Left ventricle myocardium superior (tissue), 1 donor: Measurements from ENCODE around the gene GPAT2. TPM values are rescaled to one million over a fixed set of nuclear protein-coding genes. Genes with fewer than 3 reads are reported as not detected.
"Not testable (repeated sequence)": the region's sequence is repeated elsewhere in the genome, so short reads cannot be mapped to it uniquely, and the experiment has no call there.

Experiments used
- ATAC-seq: fragments of 200-7000 bp; cut with Tn5 transposase; one replicate; pipeline ENCODE4 v1.9.1; 2020; ENCODE audit warnings: mild to moderate bottlenecking, moderate library complexity
- DNase-seq: peaks from one replicate; pipeline ENCODE4 v3.0.0-alpha.2; 2020
- intact Hi-C: fragments of 100-400 bp; cut with micrococcal nuclease; formaldehyde crosslinking; loops from one replicate; pipeline ENCODE4 v1.11.0; 2022
- total RNA-seq: library from RNA; stranded (reverse); fragmentation: NEBNext Ultra II Directional; extraction: Animal tissue kit (Norgen Biotek cat#: 25700); gene quantifications from one replicate; pipeline ENCODE4 v1.2.1, GENCODE V29; 2021
- donor health status: DM: no; HTN: yes; CAD: no; lungs with severe emphysema.

The GPAT2 gene
- total RNA-seq, 1 donor from 2014 or later = 5.5 TPM

GRCh38 chr2:96006248-96006647, 28.5 kb downstream of the GPAT2 start:
- intact Hi-C loops, ATAC-seq: not testable (repeated sequence)

GRCh38 chr2:95992520-95993272, 42.0 kb downstream of the GPAT2 start:
- peak; percentile 87 for ATAC-seq
- intact Hi-C loops = not testable (repeated sequence)
- peak; percentile 56 for DNase-seq

More at GRCh38 chr2:96006248-96006647, 28.5 kb downstream of the GPAT2 start:
- DNase-seq = not testable (repeated sequence)

GRCh38 chr2:95992102-95992501, 42.6 kb downstream of the GPAT2 start:
- DNase-seq, intact Hi-C loops: not testable (repeated sequence)
- peak; percentile 84 for ATAC-seq

GRCh38 chr2:95991351-95992094, 43.2 kb downstream of the GPAT2 start, which contains the start of gene ANKRD36C:
Gene ANKRD36C (minus strand): TSS chr2:95991824. CDS start chr2:95991708, 116 bp downstream.
- DNase-seq (peak; percentile 45), ATAC-seq (peak; percentile 96)
- intact Hi-C loops = not testable (repeated sequence)

- intact Hi-C loops, ATAC-seq, DNase-seq: not testable (repeated sequence)
Observed at GRCh38 chr2:95990884-95991283, 43.8 kb downstream of the GPAT2 start.

Other genes starting within 250 kb of the GPAT2 start
- gene ANKRD36C, start 43.1 kb downstream of the GPAT2 start, total RNA-seq = 6.8 TPM
- 5.0 TPM for gene ADRA2B, start 81.7 kb upstream of the GPAT2 start, total RNA-seq
- gene ASTL, start 103.6 kb upstream of the GPAT2 start, total RNA-seq = not detected
- gene DUSP2, start 110.5 kb upstream of the GPAT2 start, total RNA-seq = 1.9 TPM
- gene STARD7, start 173.9 kb upstream of the GPAT2 start, total RNA-seq = 214 TPM
- gene TMEM127, start 231.1 kb upstream of the GPAT2 start, total RNA-seq = 71.2 TPM
- 63.1 TPM for gene CIAO1, start 231.3 kb upstream of the GPAT2 start, total RNA-seq